Stimulated activated CD4-positive, alpha-beta T cell treated with anti-CD3 and anti-CD28 coated beads, Interleukin-12 subunit alpha, Interleukin-12 subunit beta, amount 100 ng/mL, for 24 hours (primary cell): ENCODE data around the gene ESR1.
"Not testable (repeated sequence)": the region's sequence is repeated elsewhere in the genome, so short reads cannot be mapped to it uniquely, and the experiment has no call there.

Experiments used
- DNase-seq, 2 experiments: peaks; one replicate each; pipeline ENCODE4 v3.0.0-alpha.2; 2020; ENCODE audit warnings: low read depth in 2 of 2

Gene ESR1

GRCh38 chr6:151813858-151814257, 6.4 kb downstream of the ESR1 start:
- DNase-seq, result no peak

- no peak for DNase-seq
Observed at GRCh38 chr6:151814614-151815013, 7.1 kb downstream of the ESR1 start.

- DNase-seq, result no peak
Observed at GRCh38 chr6:151822252-151823111, 15.0 kb downstream of the ESR1 start.

GRCh38 chr6:151826517-151827142, 19.1 kb downstream of the ESR1 start:
- DNase-seq, result no peak

GRCh38 chr6:151832710-151833109, 25.2 kb downstream of the ESR1 start:
- no peak for DNase-seq

- DNase-seq, result no peak
Observed at GRCh38 chr6:151835396-151835795, 27.9 kb downstream of the ESR1 start.

- no peak for DNase-seq
Observed at GRCh38 chr6:151837223-151837622, 29.7 kb downstream of the ESR1 start.

- no peak for DNase-seq
Observed at GRCh38 chr6:151842816-151843215, 35.3 kb downstream of the ESR1 start.

GRCh38 chr6:151847064-151847463, 39.6 kb downstream of the ESR1 start:
- DNase-seq, result no peak

- DNase-seq, result no peak
Observed at GRCh38 chr6:151850479-151851003, 43.1 kb downstream of the ESR1 start.

- no peak for DNase-seq
Observed at GRCh38 chr6:151858294-151858693, 50.8 kb downstream of the ESR1 start.

GRCh38 chr6:151862461-151862860, 55.0 kb downstream of the ESR1 start:
- DNase-seq, result no peak

GRCh38 chr6:151867361-151867869, 59.9 kb downstream of the ESR1 start:
- not testable (repeated sequence) for DNase-seq

- no peak for DNase-seq
Observed at GRCh38 chr6:151869345-151869744, 61.9 kb downstream of the ESR1 start.

GRCh38 chr6:151869787-151870186, 62.3 kb downstream of the ESR1 start:
- DNase-seq, result no peak

- DNase-seq, result no peak
Observed at GRCh38 chr6:151870375-151870774, 62.9 kb downstream of the ESR1 start.

GRCh38 chr6:151875524-151875923, 68.0 kb downstream of the ESR1 start:
- no peak for DNase-seq

- no peak for DNase-seq
Observed at GRCh38 chr6:151876122-151876521, 68.6 kb downstream of the ESR1 start.

- no peak for DNase-seq
Observed at GRCh38 chr6:151877458-151877857, 70.0 kb downstream of the ESR1 start.

GRCh38 chr6:151881231-151881630, 73.7 kb downstream of the ESR1 start:
- DNase-seq, result no peak

GRCh38 chr6:151882206-151882605, 74.7 kb downstream of the ESR1 start:
- no peak for DNase-seq

GRCh38 chr6:151885234-151885633, 77.8 kb downstream of the ESR1 start:
- no peak for DNase-seq

- no peak for DNase-seq
Observed at GRCh38 chr6:151891524-151891923, 84.0 kb downstream of the ESR1 start.
